ENCODE measurements around the gene STARD10.
"Not testable (repeated sequence)": the region's sequence is repeated elsewhere in the genome, so short reads cannot be mapped to it uniquely, and the experiment has no call there.

The STARD10 gene

GRCh38 chr11:72825661-72826060, 31.8 kb upstream of the STARD10 start:
- no peak for DNase-seq

DNA sequence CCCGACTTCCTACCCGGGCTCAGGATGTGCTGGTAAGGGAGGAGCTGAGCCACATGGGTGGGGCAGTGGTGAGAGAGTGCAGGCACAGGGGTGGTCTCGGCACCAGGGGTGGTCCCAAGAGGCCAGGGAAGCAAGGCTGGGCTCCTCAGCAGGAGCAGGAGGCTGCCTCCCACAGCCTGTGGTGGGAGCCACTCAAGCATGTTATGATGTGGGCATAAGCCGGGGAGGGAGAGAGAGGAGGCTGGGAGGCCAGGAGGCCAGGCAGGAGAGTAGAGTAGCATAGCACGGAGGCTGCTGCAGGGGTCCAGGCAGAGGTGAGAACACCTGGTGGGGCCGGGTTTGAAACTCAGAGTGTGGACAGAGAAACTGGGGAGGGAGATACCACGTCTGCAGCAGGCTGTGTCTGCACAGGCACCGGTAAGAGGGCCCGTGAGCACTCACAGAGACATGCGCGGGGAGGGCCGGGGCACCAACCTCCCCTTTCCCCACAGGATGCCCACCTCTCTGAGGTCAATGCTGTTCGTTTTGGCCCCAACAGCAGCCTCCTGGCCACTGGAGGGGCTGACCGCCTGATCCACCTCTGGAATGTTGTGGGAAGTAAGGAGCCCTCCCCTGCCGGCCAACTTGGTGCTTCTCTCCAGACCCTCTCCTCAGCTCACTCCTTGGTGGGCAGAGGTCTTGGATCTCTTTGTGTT, 31.1 kb upstream of the STARD10 start:
- DNase-seq = no peak

DNA sequence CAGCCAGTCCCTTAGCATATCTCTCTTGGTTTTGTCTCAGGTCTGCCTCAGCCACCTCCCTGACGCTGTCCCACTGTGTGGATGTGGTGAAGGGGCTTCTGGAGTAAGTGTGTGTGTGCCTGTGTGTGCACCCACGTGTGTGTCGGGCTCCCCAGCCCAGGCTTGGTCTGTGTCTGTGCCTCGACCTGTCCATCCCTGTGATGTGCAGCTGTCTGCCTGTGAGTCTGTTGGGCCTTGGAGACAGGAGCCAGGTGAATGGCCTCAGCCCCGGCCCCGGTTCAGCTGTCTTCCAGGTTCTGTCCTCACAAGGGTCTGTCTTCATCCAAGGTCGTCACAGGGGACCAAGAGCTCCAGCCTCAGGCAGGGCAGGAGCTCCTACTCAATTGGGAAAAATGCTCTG, 30.2 kb upstream of the STARD10 start:
- DNase-seq = no peak

DNA sequence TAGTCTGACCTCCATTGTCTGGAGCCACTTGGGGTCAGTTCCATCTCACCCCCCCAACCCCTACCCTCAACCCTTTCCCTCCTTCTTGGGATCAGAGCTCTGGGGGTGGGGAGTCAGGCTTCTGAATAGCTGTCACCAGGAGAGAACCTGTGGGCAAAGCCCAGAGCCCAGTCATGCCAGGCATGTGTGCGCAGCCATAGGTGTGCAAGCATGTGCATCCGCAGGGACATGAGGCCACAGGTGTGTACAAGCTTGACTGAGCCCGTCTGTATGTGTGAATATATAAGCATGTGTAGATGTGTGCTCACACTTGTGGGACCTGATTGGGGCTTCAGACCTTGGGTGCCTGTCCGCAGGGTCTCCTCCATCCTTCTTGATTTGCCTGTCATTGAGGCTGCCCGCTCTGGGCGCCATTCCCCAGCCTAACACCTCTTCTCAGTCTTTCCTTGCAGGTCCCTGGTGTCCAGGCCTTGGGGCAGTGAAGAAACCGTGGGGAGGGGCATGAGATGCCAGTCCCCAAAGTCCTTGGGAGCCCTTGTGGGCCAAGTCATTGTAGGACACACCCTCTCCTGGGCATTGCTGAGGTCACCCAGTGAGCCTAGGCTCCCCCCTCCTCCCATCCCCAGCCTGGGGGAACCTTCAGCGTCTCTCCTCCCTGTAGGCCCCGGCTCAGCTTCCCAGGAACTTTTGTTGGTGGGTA, 29.4 kb upstream of the STARD10 start:
- no peak for DNase-seq

GRCh38 chr11:72821920-72822799, 28.3 kb upstream of the STARD10 start:
- peak; percentile 69 for DNase-seq

DNA sequence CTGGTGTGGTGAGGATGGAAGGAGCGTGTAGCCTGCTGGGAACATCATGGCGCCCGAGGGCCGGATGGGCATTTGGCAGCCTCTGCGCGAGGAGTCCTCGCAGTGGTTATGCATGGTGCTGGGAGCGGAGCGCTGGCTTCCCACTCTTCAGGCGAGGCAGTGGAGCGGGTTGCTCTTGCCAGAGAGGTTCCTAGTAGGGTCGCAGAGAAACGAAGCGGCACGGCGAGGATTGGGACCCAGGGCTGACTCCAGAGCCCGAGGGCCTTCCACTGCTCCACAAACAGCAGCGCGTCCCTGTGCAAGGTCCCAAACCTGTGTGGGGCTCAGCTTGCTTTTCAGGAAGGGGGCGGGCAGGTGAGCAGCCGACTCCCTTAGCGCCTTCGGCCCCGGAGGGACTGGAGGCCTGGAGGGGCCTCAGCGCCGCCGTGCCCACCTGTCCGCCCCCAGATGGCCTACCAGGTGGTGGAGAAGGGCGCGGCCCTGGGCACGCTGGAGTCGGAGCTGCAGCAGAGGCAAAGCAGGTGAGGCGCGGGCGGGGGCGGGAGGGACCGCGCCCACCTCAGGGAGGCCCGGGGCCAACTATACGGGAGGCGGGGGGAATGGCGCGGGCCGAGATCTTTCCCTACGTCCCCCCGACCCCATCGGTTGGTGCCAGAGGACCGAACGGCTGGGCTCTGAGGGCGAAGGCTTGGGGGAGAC, 27.5 kb upstream of the STARD10 start:
- DNase-seq = no peak

- DNase-seq = no peak
Observed at GRCh38 chr11:72820439-72821139, 26.7 kb upstream of the STARD10 start.

DNA sequence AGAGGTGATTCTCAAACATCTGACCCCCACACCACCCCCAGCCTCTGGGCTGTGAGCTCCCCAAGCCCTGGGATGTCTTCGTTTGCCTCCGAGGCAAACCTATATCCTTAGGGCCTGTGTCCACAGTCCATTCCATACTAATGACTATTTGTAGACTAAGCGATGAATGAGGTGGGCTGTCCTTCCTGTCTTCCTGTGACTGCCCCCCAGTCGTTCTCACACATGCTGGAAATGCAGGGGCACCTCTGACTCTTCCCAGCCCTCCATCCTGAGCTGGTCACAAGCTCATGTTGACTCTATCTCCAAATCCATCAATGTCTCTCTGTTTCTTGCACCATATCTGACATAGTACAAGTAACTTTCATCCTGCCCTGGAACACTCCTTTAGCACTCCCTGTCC, 25.1 kb upstream of the STARD10 start:
- DNase-seq = no peak

DNA sequence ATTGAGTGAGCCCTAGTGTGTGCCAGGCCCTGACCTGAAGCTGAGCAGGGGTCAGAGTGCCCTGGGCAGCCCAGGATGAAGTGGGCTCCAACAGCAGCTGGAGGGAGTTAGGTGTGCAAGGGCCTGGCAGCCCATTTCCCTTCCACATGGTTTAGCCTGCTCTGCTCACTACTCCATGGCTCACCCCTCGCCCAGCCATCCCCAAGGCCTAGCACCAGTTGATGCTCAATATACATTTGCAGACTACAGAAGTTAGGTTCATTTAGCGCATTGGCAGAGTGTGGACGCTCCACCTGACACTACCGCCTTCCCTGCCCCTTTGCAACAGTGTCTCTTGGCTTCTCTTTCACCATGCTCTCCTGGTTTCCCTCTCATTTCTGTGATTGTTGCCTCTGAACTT, 24.1 kb upstream of the STARD10 start:
- no peak for DNase-seq

GRCh38 chr11:72816404-72816990, 22.6 kb upstream of the STARD10 start:
- DNase-seq = no peak

- no peak for DNase-seq
Observed at GRCh38 chr11:72815110-72815618, 21.3 kb upstream of the STARD10 start.

DNA sequence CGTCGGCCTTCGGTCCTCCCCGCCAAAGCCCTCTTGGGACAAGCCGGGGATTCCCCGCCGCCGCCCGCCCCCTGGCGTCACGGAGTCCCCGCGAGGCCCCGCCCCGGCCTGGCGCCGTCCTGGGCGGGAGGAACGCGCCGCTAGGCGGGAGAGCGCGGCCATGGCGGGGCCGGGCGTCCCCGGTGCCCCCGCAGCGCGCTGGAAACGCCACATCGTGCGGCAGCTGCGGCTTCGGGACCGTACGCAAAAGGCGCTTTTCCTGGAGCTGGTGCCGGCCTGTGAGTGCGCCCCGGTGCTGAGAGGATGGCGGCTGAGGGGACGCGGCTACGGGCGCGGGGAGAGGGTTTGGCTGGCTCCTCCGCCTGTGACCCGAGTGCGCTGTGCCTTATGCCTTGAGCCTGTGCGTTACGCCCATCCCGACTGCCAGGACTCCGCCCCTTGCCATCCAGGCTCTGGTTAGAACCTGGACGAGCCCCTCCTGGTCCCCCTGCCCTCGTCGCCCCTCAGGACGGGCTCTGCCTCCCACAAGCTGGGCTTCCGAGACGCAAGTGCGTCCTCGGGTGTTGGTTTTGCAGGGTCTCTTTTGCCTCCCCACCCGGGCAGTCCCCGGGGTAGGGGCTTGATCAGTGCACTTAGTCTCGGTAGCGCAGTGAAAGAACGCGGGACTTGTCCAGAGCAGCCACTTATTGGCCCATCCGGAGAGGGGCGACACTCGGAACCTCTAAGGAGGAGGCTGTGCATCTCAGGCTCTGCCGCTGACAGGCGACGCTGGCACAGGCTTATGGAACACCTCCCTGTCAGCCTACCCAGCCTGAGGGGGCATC, 20.7 kb upstream of the STARD10 start, which contains the start of gene ATG16L2:
Gene ATG16L2, plus strand, starts transcription at position 126 of the 824 bp plus-strand sequence. Its CDS starts 35 bp downstream, at position 161.
- no peak for DNase-seq

DNA sequence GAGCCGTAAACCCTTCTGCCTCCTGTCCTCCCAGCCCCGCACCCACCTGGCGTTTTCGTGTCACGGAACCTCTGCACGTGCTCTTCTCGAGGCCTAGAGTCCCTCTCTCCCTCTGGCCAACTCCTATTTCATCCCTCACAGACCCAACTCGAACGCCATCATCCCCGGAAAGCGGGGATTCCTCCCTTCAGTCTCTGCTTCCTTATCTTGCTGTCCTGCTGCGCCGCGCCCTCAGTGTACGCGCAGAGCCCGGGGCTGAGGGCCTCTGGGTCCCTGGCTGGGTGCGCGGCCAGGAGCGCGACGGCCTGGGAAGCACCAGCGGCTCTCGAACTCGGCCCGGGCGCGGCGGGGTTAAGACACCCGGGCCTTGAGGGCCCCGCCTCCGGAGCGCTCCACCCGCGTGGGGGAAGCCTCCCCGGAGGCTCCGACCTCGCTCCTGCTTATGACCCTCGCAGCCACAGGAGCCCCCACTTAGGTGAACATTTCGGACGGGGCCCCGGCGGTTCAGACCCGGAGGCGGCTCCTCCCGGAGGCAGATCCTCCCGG, 20.0 kb upstream of the STARD10 start:
- DNase-seq = peak; percentile 81

DNA sequence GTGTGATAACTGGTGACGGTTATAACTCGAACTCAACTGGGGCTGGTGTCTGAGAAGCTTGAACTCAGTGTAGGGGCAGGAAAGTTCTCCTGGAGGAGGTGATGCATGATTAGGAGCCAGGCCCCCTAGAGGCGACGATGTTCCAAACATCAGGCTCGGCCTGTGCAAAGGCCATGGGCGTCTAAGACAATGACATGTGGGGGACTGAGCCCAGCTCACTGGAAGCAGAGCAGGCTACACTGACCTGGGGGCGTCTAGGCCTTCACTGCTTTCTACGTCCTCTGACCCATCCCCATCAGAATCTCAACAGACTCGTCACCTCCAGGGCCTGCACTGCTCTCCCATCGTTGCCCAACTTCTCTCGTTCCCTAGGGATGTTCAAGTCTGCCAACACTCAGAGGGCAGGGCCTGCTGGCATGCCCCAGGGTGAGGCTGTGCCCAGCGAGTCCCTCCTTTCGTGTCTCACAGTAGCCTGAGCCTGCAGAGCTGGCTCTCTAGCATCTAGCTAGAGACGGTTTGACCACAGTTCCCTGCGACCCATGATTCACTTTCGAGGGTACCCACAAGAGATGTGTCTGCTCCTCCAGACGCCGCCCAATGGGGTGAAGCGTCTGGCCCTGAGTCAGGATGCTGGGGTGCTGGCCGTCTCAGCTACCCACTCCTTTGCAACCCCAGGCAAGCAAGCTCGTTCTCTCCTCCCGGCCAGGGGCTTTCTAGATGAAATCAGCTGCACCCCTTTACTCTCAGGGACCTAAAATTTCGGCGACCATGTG, 19.3 kb upstream of the STARD10 start:
- DNase-seq = no peak

GRCh38 chr11:72812604-72812966, 18.7 kb upstream of the STARD10 start:
- DNase-seq = no peak

- DNase-seq = not testable (repeated sequence)
Observed at GRCh38 chr11:72811686-72812085, 17.8 kb upstream of the STARD10 start.

GRCh38 chr11:72808331-72808798, 14.5 kb upstream of the STARD10 start:
- no peak for DNase-seq

DNA sequence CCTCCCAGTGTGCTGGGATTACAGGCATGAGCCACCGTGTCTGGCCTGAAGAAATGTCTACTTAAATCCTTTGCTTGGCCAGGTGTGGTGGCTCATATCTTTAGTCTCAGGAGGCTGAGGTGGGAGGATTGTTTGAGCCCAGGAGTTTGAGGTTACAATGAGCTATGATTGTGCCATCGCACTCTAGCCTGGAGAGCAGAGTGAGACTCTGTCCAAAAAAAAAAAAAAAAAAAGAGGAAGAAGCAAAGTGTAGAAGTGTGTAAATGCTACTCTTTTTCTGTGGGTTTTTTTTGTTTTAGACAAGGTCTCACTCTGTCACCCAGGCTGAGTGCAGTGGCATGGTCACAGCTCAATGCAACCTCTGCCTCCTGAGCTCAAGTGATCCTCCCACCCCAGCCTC, 13.9 kb upstream of the STARD10 start:
- no peak for DNase-seq

DNA sequence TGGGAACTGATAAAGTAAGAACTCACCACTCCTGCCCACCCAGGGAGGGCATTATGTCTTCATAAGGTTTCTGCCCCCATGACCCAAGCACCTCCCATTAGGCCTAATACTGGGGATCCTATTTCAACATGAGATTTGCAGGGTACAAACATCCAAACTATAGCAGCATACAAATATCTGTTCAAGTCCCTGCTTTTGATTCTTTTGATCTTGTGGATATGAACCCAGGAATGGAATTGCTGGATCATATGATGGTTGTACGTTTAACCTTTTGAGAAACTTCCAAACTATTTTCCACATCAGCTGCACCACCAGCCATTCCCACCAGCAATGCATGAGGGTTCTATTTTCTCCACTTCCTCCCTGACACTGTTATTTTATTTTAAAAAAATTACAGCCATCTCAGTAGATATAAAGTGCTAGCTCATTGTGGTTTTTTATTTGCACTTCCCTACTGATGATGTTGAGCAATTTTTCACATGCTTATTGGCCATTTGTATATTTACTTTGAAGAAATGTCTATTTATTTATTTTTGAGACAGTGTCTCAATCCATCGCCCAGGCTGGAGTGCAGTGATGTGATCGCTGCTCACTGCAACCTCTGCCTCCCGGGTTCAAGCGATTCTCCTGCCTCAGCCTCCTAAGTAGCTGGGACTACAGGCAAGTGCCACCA, 13.3 kb upstream of the STARD10 start:
- DNase-seq = no peak
